Astrocyte of the cerebellum (primary cell): ENCODE measurements around the gene LAMB2.
A peak's percentile ranks its signal among the peaks of the same experiment; 100 is the strongest.

Source experiments
- DNase-seq: peaks from one replicate; pipeline ENCODE4 v3.0.0-alpha.2; 2011; ENCODE audit warnings: low read depth
- H3K4me3 ChIP-seq: 2 replicates; pipeline ENCODE4 v1.5.1; 2011; ENCODE audit warnings: mild to moderate bottlenecking, low read depth, low read length, moderate library complexity
- in situ Hi-C: cut with HindIII; loops from 2 replicates; pipeline ENCODE4 v1.10.0; 2017; ENCODE audit warnings: low sequenced_read_pairs
- TF ChIP-seq, protein P1 (sequence below): IDR thresholded peaks from 2 replicates; pipeline ENCODE4 v1.5.1; 2012; ENCODE audit warnings: low read length, low read depth, moderate library complexity, mild to moderate bottlenecking; ENCODE audit errors: missing control alignments

Gene LAMB2

GRCh38 chr3:49166752-49167556 lies 34.1 kb upstream of the LAMB2 start:
- TF ChIP-seq, protein P1, sequence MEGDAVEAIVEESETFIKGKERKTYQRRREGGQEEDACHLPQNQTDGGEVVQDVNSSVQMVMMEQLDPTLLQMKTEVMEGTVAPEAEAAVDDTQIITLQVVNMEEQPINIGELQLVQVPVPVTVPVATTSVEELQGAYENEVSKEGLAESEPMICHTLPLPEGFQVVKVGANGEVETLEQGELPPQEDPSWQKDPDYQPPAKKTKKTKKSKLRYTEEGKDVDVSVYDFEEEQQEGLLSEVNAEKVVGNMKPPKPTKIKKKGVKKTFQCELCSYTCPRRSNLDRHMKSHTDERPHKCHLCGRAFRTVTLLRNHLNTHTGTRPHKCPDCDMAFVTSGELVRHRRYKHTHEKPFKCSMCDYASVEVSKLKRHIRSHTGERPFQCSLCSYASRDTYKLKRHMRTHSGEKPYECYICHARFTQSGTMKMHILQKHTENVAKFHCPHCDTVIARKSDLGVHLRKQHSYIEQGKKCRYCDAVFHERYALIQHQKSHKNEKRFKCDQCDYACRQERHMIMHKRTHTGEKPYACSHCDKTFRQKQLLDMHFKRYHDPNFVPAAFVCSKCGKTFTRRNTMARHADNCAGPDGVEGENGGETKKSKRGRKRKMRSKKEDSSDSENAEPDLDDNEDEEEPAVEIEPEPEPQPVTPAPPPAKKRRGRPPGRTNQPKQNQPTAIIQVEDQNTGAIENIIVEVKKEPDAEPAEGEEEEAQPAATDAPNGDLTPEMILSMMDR: no peak
- H3K4me3 ChIP-seq: peak overlapping the region; percentile 81
- no peak for DNase-seq
- in situ Hi-C loops: no loop called here

DNA sequence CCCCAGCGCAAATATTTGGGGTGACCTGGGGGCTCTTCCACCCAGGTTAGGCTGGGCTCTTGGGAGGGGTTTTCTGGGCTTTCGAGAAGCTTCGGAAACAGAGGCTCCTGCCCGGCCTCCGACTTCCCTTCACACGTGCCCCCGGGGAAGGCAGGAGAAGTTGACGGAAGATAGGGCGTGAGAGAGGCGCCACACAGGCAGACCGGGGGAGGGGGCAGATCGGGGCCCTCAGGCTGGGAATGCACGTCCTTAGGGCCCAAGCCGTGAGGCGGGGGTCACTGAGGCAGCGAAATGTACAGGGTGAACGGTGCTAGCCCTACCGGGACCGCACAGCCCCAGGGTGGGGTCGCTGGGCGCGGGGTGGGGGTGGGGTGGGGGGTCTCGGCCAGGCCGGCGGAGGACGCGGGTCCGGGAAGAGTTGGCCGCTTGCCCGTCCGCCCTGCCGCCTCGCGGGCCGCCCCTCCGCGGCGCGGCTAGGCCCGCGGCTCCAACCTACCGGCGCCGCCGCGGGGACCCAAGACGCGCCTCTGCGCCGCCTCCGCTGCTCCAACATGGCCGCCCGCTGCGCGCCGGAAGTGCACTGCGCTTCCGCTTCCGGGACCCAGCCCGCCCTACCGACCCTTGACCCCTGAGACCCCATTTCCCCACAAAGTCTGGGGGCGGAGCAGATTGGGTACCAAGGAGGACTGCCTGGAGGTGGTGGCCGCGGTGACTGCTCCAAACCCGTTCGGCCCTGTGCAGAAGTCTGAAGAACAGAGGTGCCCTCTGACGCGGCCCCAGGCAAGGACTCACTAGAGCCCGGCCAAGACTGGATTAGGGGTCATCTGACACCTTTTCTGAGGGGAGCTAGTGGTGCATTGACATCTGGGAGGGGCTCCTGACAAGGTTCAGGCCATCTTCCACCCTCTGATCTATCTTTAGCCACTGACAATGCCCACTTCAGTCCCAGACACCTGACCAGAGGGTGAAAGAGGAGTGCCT lies 33.2 kb upstream of the LAMB2 start, which contains the start of gene CCDC71:
CCDC71 (minus strand) TSS at position 561 of the 981 bp plus-strand sequence. CDS start 2,123 bp downstream, outside the sequence.
- peak; percentile 19 for DNase-seq
- in situ Hi-C loops: no loop called here
- H3K4me3 ChIP-seq: peak within 1 kb of the TSS; percentile 81
- TF ChIP-seq, protein P1: no peak

DNA sequence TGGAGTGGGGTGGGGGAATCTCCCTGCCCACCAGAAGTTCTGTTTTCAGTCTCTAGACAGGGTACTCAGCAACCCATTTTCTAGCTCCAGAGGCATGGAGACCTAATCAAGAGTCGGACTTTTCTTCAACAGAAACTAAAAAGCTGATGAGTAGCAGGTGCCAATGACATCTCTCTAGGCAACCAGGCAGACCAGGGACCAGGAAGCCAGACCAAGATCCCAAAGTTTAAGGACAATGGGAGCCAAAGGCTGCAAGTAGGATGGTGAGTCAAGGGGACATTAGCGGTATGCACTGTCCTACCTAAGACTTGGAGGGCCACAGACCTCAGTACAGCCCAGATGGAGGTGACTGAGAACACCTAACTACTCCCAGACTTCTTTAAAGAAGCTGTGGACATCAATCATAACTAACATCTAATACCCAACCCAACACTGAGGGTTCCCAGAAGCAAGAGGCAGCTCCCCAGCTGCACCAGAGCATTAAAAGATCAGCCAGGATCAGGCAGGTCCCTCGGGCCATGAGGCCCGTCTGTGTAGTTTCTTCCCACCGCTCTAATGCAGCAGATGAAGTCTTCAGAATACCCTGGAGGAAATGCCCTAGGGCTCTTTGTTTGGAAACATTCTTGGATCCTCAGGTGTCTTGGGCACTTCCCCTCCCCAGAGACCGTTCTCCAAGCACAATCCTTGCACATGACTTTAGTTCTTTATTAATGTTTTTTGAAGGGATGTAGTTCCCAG lies 32.3 kb upstream of the LAMB2 start:
- no peak for DNase-seq
- in situ Hi-C loops: no loop called here
- peak overlapping the region; percentile 81 for H3K4me3 ChIP-seq
- TF ChIP-seq, protein P1: no peak

GRCh38 chr3:49163609-49164008 lies 30.8 kb upstream of the LAMB2 start:
- H3K4me3 ChIP-seq: no peak overlapping the region
- in situ Hi-C loops: no loop called here
- TF ChIP-seq, protein P1: no peak
- DNase-seq: no peak

- no peak overlapping the region for H3K4me3 ChIP-seq
- TF ChIP-seq, protein P1: no peak
- DNase-seq: no peak
- in situ Hi-C loops: no loop called here
Observed at GRCh38 chr3:49162751-49163419, 30.0 kb upstream of the LAMB2 start.
